Breast epithelium (tissue), 4 donors: ENCODE measurements around the gene PLOD3. TPM values are rescaled to one million over a fixed set of nuclear protein-coding genes. Genes with fewer than 3 reads are reported as not detected.

Source experiments
- DNase-seq, 2 donors: peaks; one replicate each; pipeline ENCODE4 v3.0.0-alpha.2; 2019; ENCODE audit warnings: low spot score in 2 of 2
- H3K27ac ChIP-seq, 2 donors: fragments of 200-600 bp; sonication (generic) in 1 of 2; one replicate each; pipeline ENCODE4 v1.5.1; 2016 to 2019; ENCODE audit warnings: mild to moderate bottlenecking in 1 of 2
- H3K27me3 ChIP-seq, 2 donors: fragments of 200-600 bp; sonication (generic) in 1 of 2; one replicate each; pipeline versions ENCODE4 v1.5.1 to v1.6.0; 2017 to 2019; ENCODE audit warnings: control low read depth in 1 of 2, mild to moderate bottlenecking in 1 of 2
- H3K36me3 ChIP-seq: fragments of 200-600 bp; one replicate; pipeline ENCODE4 v1.5.1; 2019
- H3K4me1 ChIP-seq, 2 donors: fragments of 200-600 bp; sonication (generic); one replicate each; pipeline ENCODE4 v1.5.1; 2016 to 2019; ENCODE audit warnings: control low read depth in 1 of 2
- H3K4me3 ChIP-seq, 3 donors: fragments of 200-600 bp; sonication (generic); 1 replicate in 2 of 3; 2 replicates in 1 of 3; pipeline ENCODE4 v1.5.1; 2016 to 2019; ENCODE audit warnings: mild to moderate bottlenecking in 3 of 3, moderate library complexity in 2 of 3
- H3K9me3 ChIP-seq, 2 donors: fragments of 200-600 bp; sonication (generic) in 1 of 2; one replicate each; pipeline ENCODE4 v1.5.1; 2016 to 2019; ENCODE audit warnings: control low read depth in 1 of 2
- POLR2A ChIP-seq: fragments of 450-650 bp; IDR thresholded peaks from one replicate; pipeline ENCODE4 v1.6.1; 2016; ENCODE audit warnings: antibody characterized with exemption, mild to moderate bottlenecking, moderate library complexity
- POLR2AphosphoS5 ChIP-seq, 3 donors: sonication (generic); formaldehyde crosslinking; IDR thresholded peaks; one replicate each; pipeline ENCODE4 v1.6.1; 2017; ENCODE audit warnings: antibody characterized with exemption in 3 of 3
- intact Hi-C: fragments of 100-400 bp; cut with DNase I; formaldehyde crosslinking; loops from one replicate; pipeline ENCODE4 v1.15.1; 2023; ENCODE audit warnings: low total_unique reads
- total RNA-seq, 3 donors: library from RNA; depleted of rRNA; stranded (reverse); fragments of >200 nt; gene quantifications; one replicate each; pipeline ENCODE4 v1.1.0, GENCODE V29; 2016
- TF ChIP-seq, protein P1 (sequence below), 3 donors: fragments of 450-650 bp; IDR thresholded peaks; one replicate each; pipeline ENCODE4 v1.5.1; 2016 to 2017; ENCODE audit warnings: antibody characterized with exemption in 3 of 3, mild to moderate bottlenecking in 3 of 3, moderate library complexity in 3 of 3

Gene PLOD3
- total RNA-seq, 3 donors from 2014 or later, result 23.9 to 46.2 (median 43.2) TPM

DNA sequence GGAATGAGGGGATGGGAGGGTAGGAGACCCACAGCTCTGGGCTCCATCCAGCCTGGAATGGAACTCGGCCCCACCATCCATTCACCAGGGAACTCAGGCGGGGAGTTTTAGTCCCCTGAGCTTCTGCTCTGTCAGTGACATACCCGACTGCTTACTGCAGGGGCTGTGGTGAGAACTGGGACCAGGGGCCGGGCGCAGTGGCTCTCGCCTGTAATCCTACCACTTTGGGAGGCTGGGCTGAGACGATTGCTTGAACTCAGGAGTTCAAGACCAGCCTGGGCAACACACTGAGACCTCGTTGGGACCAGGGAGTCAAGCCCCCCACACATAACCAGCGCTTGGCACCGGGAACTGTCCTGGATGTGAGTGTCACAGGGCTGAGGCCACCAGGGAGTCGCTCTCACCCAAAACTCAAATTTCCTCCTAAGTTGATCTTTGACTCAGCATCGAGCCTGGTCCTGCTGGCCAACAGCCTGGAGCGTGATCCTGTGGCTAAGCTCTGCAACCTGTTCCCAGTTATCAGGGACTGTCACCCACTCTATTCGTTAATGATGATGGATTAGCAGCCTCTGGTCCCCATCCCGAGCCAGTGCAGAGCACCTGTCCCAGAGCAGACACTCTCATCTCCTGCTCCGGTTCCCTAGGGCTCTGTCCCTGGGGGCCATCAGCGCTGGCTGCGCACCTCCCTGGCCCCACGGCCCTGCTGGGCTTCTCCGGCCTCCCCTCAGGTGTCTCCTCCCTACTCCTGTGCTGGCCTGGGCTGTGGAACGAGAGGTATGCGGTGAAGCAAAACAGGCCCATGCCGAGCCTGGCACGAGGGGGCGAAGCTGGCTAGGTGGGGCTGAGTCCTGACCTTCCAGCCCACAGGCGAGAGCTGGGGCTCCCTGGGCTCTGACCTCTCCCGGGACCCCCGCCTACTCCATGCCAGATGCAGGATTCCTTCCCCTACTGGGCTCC, 21.1 kb upstream of the PLOD3 start:
- no peak for DNase-seq
- peak overlapping the region; percentile 71 to 93 for H3K27ac ChIP-seq
- peak overlapping the region in 2 of 3 donors; percentile 30 to 60 for H3K4me3 ChIP-seq
- H3K4me1 ChIP-seq, result peaks cover 0 to 8% of the 10 kb centered on the region in 2 donors
- H3K36me3 ChIP-seq, result no peaks in the 10 kb centered on the region
- no peaks in the 10 kb centered on the region for H3K9me3 ChIP-seq
- H3K27me3 ChIP-seq, result no peaks in the 10 kb centered on the region
- intact Hi-C loops, result loop anchor here (5.0 kb wide), 1 partner anchor 939 kb away; no protein-coding TSS in a partner anchor
- TF ChIP-seq, protein P1, sequence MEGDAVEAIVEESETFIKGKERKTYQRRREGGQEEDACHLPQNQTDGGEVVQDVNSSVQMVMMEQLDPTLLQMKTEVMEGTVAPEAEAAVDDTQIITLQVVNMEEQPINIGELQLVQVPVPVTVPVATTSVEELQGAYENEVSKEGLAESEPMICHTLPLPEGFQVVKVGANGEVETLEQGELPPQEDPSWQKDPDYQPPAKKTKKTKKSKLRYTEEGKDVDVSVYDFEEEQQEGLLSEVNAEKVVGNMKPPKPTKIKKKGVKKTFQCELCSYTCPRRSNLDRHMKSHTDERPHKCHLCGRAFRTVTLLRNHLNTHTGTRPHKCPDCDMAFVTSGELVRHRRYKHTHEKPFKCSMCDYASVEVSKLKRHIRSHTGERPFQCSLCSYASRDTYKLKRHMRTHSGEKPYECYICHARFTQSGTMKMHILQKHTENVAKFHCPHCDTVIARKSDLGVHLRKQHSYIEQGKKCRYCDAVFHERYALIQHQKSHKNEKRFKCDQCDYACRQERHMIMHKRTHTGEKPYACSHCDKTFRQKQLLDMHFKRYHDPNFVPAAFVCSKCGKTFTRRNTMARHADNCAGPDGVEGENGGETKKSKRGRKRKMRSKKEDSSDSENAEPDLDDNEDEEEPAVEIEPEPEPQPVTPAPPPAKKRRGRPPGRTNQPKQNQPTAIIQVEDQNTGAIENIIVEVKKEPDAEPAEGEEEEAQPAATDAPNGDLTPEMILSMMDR (IDR thresholded peaks at IDR 0.05), result no peak
- no peak for TF ChIP-seq POLR2AphosphoS5 (IDR thresholded peaks at IDR 0.05)

DNA sequence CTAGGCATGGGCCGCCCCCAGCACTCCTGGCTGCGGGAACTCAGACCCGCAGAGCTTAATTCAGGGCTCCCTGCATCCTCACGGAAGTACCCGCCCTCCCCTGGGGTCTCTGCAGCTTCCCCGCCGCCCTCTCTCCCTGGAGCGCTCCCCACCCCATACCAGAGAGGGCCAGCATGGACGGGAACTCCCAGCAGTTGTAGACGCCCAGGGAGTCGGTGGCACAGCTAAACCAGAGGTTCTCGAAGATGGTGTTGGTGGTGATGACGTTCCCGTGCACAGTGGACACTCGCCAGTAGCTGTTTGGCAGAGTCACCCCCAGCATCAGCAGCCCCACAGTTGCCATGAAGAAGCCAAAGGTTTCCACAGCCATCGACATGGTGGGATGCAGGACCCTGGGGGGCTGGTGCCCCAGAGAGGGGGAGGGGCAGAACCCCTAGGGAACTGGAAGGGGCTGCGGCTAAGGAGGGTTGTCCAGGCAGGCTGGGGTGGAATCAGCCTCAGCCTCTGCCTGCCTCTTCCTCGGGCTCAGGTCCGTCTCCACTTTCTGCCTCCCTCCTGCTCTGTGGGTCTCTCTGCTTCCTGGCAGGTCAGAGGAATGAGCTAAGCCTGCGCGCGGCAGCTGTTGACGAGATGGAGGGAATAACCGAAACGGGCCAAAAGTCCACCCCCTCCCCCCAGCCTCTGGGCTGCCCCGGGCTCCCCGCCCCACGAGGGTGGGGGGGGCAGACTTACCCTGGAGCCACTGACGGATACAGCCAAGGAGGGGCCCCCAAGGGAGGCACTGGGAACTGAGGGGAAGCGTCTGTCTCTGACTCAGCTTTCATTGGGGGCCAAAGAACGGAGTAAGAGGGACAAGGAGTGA, 20.1 kb upstream of the PLOD3 start, which contains the start of gene CLDN15:
Gene CLDN15 (minus strand): TSS at position 597 of the 862 bp plus-strand sequence. CDS start 221 bp downstream, at position 376.
- H3K36me3 ChIP-seq, result no peaks in the 10 kb centered on the region
- H3K4me3 ChIP-seq, result peak within 1 kb of the TSS; percentile 23 to 60 (median 30)
- peaks cover 0 to 4% of the 10 kb centered on the region in 2 donors for H3K4me1 ChIP-seq
- peak within 1 kb of the TSS; percentile 71 to 93 for H3K27ac ChIP-seq
- no peak for DNase-seq
- H3K27me3 ChIP-seq, result no peaks in the 10 kb centered on the region
- H3K9me3 ChIP-seq, result no peaks in the 10 kb centered on the region
- intact Hi-C loops, result loop anchor here (5.0 kb wide), 1 partner anchor 940 kb away; no protein-coding TSS in a partner anchor
- no peak for TF ChIP-seq POLR2A
- peak in 1 of 3 donors; percentile 56 for TF ChIP-seq POLR2AphosphoS5 (IDR thresholded peaks at IDR 0.05)

DNA sequence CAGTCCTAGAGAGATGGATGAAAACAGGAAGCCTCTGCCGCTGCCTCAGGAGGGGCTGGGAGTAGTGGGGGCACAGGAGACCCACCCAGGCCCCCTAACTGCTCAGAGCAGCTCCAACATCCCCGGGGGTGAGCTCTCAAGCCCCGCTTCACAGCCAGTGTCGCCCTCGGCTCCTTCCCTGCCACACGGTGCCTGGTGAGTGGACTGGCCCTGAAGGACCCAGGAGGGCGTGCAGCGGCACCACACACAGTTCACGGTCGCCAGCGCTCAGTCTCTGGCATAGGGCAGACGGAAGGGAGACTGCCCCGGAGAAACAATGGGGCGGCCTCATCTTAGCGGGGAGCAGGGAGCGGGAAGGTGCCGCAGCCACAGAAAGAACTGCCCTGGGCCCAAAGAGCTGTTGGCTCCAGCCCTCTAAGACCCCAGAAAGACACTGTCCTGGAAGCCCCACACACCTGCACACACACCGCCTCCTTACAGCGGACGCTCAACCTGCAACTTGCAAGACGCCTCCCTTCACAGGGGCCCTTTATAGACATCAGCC, 19.0 kb upstream of the PLOD3 start:
- Histone ChIP-seq H3K4me1 (peaks cover 0 to 4% of the 10 kb centered on the region in 2 donors), H3K27ac (peak overlapping the region in 1 of 2 donors; percentile 93), H3K9me3 (no peaks in the 10 kb centered on the region), H3K4me3 (peak overlapping the region in 2 of 3 donors; percentile 30 to 60), H3K36me3 (no peaks in the 10 kb centered on the region), H3K27me3 (no peaks in the 10 kb centered on the region)
- TF ChIP-seq, protein P1 (IDR thresholded peaks at IDR 0.05), result no peak
- TF ChIP-seq POLR2AphosphoS5 (IDR thresholded peaks at IDR 0.05) (no peak), POLR2A (no peak)
- intact Hi-C loops, result loop anchor here (5.0 kb wide), 1 partner anchor 941 kb away; no protein-coding TSS in a partner anchor
- no peak for DNase-seq

DNA sequence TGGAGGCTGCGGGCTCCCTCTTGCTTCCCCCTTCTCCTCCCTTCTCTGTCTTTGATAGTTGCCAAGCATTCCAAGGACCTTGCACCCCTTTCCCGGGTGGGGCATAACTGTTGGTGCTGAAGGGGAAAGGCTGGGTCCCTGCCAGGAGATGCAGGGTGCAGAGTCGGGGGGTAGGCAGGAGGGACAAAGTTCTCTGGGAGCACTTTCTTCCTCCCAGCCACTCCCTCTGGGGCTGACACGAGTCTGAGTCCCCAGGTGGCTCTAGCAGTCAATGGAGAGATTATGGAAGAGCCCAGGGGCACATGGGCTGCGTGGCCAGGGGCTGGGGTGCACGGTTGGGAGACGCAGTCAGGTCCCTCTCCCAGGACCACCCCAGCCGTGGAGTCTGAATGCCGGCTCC, 18.1 kb upstream of the PLOD3 start:
- TF ChIP-seq, protein P1 (IDR thresholded peaks at IDR 0.05), result no peak
- no peak for TF ChIP-seq POLR2A
- no peak for TF ChIP-seq POLR2AphosphoS5 (IDR thresholded peaks at IDR 0.05)
- DNase-seq, result no peak
- no peaks in the 10 kb centered on the region for H3K27me3 ChIP-seq
- peaks cover 0 to 4% of the 10 kb centered on the region in 2 donors for H3K4me1 ChIP-seq
- H3K27ac ChIP-seq, result peak overlapping the region in 1 of 2 donors; percentile 25
- peak overlapping the region in 1 of 3 donors; percentile 0 for H3K4me3 ChIP-seq
- no peaks in the 10 kb centered on the region for H3K9me3 ChIP-seq
- intact Hi-C loops, result loop anchor here (5.0 kb wide), 1 partner anchor 942 kb away; no protein-coding TSS in a partner anchor
- no peaks in the 10 kb centered on the region for H3K36me3 ChIP-seq

DNA sequence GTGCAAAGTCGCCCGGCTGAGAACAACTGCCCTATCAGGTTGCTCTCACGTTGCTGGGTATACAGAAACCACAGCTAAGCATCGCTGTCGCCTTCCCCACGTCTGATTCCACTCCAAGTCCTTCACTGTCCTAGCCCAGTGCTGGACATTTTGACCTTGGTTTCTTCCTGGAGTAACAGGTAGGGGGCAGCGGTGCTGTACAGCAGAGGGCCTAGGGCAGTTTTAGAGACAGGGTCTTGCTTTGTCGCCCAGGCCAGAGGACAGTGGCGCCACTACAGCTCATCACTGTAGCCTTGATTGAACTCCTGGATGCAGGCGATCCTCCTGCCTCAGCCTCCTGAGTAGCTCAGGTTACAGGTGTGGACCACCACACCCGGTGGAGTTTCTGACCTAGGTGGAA, 17.7 kb upstream of the PLOD3 start:
- Histone ChIP-seq H3K36me3 (no peaks in the 10 kb centered on the region), H3K27me3 (no peaks in the 10 kb centered on the region), H3K27ac (no peak overlapping the region), H3K9me3 (no peaks in the 10 kb centered on the region), H3K4me1 (peaks cover 0 to 4% of the 10 kb centered on the region in 2 donors), H3K4me3 (no peak overlapping the region)
- intact Hi-C loops, result loop anchor here (5.0 kb wide), 1 partner anchor 942 kb away; no protein-coding TSS in a partner anchor
- TF ChIP-seq POLR2AphosphoS5 (IDR thresholded peaks at IDR 0.05), result no peak
- TF ChIP-seq, protein P1 (IDR thresholded peaks at IDR 0.05), result no peak
- no peak for TF ChIP-seq POLR2A
- DNase-seq, result no peak
